ENCODE measurements around the gene DSCAML1. TPM values are rescaled to one million over a fixed set of nuclear protein-coding genes. Genes with fewer than 3 reads are reported as not detected.

DSCAML1 gene
- total RNA-seq = 8.0 TPM

GRCh38 chr11:117796872-117797529, at the start of gene DSCAML1:
TSS of gene DSCAML1 (minus strand) at chr11:117797216. CDS start at chr11:117797079, 137 bp downstream.
- DNase-seq (ENCODE audit: low spot score) = no peak

DNA sequence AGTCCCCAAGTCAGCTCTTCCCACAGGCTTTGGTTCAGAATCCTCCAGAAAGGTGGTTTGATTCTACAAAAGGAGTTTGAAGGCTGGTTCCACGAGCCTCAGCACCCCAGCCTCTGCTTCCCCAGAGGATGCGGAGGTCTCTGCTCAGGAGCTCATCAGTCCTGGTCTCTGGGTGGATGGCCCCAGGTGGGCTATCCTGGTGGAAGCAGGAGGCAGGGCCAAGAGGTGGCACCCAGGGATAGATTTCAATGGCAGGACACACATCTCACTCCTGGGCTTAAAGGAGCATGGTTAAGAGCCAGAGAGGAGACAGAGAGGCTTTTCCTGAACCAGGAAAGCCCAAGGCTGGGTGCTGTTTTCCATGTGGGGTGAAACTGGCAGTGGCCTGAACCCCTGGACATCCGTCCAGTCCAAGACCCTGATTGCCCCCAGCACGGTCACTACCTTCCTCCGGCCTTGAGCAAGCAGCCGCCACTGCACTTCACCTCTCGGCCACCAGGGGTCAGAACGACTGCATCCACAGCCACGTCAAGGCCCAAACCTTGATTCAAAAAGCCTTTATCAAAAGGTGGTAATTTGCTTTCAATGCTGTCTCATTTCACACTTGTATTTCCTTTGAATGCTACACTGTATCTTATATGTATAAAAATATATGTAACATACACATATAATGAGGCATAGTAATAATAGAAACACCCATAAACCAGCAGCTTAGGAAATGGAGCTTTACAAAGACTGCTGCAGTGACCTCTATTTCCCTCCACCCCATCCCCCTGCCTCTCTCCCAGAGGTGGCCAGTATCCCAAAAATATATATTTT, 46.9 kb upstream of the DSCAML1 start:
- DNase-seq (ENCODE audit: low spot score) = peak; percentile 83

DNA sequence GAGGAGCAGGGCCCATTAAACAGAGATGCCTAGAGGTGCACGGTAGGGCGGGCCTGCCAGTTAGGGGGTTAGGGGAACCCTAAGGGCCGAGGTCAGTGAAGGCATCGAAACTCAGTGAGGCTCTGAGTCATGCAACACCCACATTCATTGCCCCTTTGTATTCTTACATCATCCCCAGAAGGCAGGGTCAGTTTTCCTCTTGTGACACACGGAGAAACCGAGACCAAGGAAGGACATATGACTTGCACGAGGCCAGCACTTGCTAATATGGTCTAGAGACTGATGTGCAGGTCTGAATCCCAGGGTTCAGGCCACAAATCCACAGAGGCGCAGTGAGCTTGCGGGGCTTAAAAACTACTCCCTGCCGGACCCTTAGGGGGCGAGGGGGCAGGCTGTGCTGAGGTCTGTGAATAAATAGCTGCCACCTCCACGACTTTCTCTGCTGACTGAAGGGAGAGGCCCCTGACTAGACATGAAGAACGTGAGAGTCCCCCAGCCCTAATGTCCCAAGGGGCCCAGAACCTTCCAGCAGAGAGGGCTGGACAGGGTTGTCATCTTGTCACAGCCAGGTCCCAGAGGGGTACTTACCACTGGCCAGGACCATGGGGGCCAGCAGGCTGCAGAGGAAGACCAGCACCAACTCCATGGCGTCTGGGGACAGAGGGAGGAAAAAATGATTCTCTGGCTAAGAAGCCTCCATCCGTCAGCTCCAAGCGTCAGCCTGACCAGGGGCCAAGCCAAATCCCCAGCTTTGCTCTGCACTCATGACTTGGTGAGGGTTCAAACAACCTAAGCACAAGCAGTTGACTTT, 45.3 kb upstream of the DSCAML1 start:
- DNase-seq (ENCODE audit: low spot score) = peak; percentile 47

GRCh38 chr11:117841551-117842031, 44.6 kb upstream of the DSCAML1 start:
- peak; percentile 8 for DNase-seq (ENCODE audit: low spot score)

GRCh38 chr11:117840881-117841550, 44.0 kb upstream of the DSCAML1 start:
- peak; percentile 9 for DNase-seq (ENCODE audit: low spot score)

DNA sequence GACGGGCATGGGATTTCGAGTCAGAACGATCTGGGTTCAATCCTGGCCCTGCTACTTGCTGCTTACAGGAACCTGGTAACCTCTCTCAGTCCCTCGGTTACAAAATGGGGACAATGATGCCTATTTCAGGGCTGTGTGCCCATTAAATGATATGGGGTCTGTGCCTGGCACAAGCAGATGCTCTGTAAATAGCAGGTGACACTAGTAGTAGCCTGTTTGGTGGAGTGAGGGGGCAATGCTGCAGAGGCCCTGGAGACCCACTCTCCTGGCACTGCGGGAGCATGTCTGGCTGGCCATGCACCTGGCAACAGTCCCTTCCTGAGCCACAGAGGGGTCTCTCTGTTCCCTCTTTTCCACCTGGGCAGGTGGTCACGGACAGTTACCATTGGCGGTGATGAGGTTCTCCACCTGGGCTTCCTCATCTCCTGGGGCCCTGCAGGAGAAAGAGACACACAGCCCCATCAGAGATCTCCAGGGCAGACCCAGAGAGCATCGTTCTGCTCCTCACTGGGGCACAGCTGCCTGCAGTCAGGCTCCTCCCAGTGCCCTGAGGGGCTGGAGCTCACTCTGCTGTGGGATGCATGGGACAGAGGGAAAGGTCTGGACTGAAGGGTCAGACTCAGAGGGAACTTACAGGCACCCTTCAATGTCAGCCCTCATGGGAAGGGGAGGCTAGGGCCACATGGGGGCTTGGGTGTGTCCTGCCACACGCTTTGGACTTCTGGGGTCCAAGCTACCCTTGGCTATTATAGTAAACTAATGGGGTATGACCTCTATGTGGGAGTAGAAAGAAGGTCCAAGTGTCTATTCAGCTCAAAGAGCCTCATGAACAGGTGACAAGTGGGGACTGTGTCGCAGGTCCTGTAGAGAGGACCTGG, 43.2 kb upstream of the DSCAML1 start:
- peak; percentile 9 for DNase-seq (ENCODE audit: low spot score)

- DNase-seq (ENCODE audit: low spot score) = peak; percentile 5
Measured at GRCh38 chr11:117839380-117839881, 42.4 kb upstream of the DSCAML1 start.

- no peak for DNase-seq (ENCODE audit: low spot score)
Measured at GRCh38 chr11:117838901-117839300, 41.9 kb upstream of the DSCAML1 start.

DNA sequence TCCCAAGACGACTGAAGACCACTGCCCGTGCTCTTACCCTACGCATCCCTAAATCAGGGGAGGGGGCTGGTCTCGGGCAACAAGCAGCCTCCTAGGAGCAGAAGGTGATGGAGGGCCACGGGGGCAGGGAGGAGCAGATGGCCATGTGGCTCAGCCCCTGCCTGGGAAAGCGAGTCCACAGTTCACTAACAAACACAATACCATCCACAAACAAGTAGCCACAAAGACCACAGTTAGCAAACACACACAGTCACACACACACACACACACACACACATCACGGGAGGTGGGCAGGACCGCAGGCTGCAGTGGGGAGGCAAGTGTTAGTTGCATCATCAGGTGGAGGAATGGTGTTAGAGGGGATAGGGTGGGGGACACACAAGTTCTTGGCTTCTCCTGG, 40.8 kb upstream of the DSCAML1 start:
- DNase-seq (ENCODE audit: low spot score) = no peak

DNA sequence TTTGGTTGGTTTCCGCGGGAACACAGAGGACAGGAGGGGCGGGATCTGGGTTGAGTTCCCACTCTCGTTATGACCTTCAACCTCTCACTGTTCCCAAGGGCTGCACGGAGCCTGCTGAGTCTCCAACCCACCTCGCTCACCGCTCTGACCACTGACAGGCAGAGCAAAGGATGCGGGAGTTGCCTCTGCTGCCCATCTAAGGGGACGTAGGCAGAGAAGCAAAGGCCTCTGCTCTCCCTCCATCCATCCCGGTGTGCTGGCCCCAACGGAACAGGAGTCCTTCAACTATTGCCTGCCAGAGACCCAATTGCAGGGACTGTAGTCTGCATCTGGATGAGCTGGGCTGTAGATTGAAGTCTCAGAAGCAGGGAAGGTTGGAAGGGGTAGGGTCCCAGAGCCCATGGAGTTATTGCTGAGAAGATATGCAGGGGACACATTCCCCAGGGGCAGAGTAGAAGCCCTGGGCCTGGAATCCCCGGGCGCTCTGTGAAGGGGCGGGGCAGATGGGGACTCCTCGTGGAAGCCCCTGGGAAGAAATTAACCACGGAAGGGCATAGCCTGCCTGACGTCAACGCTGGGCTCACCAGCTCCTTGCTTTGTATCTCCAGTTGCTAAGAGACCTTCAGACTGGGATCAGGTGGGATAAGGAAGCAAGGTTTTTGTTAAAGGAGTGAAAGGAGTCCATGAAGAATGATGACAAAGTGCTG, 40.2 kb upstream of the DSCAML1 start:
- no peak for DNase-seq (ENCODE audit: low spot score)

DNA sequence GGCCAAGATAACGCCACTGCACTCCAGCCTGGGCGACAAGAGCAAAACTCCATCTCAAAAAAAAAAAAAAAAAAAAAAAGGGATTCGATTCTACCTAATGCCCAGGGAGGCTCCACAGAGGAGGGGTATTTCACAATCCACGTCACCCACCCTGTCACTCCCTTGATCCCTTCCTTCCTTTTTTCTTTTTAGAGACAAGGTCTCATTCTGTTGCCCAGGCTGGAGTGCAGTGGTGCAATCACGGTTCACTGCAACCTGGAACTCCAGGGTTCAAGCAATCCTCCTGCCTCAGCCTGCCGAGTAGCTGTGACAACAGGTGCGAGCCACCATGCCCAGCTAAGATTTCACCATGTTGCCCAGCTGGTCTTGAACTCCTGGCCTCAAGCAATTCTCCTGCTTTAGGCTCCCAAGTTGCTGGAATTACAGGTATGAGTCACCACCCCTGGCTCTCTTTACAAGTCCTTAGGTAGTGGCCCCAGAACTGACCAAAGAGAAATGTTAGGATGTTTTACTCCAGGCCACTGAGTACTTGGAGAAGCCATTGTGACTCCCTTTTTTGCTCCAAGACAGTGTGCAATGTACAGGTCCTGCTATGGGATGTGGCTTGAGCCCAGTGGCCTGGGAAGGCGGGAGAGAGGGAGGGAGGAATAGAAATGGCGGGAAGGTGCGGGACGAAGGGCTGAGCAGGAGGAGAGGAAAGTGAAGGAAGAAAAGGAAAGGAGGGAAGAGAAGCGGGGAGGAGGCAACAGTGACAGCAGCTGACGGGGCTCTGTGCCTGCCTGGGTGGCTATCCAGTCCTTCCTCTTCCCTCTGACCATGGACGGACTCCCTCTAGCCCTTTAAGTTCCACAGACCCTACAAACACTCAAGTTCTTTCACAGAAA, 39.3 kb upstream of the DSCAML1 start:
- DNase-seq (ENCODE audit: low spot score) = peak; percentile 9

DNA sequence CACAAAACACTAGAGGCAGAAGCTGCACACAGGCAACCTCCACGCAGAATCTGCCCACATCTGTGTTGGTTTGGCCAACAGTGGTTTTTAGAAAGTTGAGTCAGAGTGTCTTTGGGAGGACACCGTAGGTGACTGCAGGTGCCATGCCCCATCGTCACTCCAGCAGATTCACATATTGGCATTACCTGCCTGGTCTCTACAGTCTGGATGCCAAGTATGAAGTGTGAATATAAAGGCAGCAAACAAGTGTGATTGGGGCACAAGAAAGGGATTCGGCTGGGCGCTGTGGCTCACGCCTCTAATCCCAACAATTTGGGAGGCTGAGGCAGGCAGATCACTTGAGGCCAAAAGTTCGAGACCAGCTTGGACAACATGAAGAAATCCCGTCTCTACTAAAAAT, 38.6 kb upstream of the DSCAML1 start:
- no peak for DNase-seq (ENCODE audit: low spot score)

- DNase-seq (ENCODE audit: low spot score) = no peak
Measured at GRCh38 chr11:117834838-117835443, 37.9 kb upstream of the DSCAML1 start.

DNA sequence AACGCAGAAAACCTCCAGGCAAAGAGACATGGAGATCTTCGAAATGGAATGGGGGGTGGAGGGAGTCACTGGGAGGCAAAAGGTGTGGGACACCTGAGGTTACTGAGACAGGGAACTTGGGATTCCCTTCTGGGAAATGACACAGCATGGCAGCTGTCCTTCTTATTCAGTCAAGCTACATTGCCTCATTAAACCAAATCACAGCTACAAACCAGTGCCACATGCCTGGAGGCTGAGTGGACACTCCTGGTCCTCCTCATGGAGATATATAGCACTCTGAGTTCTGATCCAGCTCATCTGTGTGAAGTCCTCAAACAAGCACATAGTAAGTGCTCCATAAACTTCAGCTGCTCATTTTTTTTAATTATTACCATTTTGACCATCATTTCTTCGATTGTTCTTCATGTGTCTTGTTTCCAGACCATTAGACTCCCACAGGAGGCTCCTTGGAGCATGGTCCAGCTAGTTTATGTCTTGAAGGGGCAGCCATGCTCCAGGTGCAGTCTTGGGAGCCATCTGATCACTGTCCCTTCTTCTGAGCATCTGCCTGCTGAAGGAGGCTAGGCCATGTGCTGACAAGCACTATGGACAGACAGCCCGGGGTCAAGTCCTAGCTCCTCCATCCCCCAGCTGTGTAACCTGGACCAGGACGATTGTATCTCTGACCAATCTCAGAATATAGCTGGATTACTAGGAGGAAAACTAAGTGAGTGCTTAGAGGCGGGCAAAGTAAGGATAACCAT, 37.2 kb upstream of the DSCAML1 start:
- DNase-seq (ENCODE audit: low spot score) = no peak

GRCh38 chr11:117833401-117833891, 36.4 kb upstream of the DSCAML1 start:
- DNase-seq (ENCODE audit: low spot score) = peak; percentile 95

- no peak for DNase-seq (ENCODE audit: low spot score)
Measured at GRCh38 chr11:117832511-117832910, 35.5 kb upstream of the DSCAML1 start.

- DNase-seq (ENCODE audit: low spot score) = no peak
Measured at GRCh38 chr11:117831661-117832415, 34.8 kb upstream of the DSCAML1 start.
